ENCODE results near the gene MAGEA2B.
"Not testable (repeated sequence)": the region's sequence is repeated elsewhere in the genome, so short reads cannot be mapped to it uniquely, and the experiment has no call there.

GRCh38 chrX:152697952-152698931 is 16.2 kb upstream of the MAGEA2B start, which contains the start of gene MAGEA3:
- not testable (repeated sequence) for TF ChIP-seq CTCF (conservative IDR thresholded peaks at IDR 0.05; ENCODE audit: low read depth, low read length); POLR2A (IDR thresholded peaks at IDR 0.05; ENCODE audit: low read depth, low read length); USF2 (IDR thresholded peaks at IDR 0.05; ENCODE audit: low read depth, low read length)
